ENCODE data around the gene DDAH1.

DDAH1 gene

DNA sequence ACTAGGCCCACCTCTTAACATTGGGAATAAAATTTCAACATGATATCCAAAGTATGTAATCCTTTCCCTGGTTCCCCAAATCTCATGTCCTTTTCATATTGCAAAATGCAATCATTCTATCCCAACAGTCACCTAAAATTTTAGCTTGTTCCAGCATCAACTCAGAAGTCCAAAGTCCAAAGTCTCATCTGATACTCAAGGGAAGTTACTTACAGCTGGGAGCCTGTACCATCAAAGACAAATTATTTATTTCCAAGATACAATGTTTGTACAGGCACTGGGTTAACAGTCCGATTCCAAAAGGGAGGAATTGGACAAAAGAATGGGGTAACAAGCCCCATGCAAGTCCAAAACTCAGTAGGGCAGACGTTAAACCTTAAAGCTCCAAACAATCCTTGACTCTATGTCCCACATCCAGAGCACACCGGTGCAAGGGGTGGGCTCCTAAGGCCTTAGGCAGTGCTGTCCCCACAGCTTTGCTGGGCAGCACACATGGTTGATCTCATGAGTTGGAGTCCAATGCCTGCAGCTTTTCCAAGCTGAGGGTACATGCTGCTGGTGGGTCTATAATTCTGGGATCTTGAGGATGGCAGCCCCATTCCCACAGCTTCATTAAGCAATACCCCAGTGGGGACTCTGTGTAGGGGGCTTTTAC lies 78.8 kb downstream of the DDAH1 start:
- DNase-seq: no peak

DNA sequence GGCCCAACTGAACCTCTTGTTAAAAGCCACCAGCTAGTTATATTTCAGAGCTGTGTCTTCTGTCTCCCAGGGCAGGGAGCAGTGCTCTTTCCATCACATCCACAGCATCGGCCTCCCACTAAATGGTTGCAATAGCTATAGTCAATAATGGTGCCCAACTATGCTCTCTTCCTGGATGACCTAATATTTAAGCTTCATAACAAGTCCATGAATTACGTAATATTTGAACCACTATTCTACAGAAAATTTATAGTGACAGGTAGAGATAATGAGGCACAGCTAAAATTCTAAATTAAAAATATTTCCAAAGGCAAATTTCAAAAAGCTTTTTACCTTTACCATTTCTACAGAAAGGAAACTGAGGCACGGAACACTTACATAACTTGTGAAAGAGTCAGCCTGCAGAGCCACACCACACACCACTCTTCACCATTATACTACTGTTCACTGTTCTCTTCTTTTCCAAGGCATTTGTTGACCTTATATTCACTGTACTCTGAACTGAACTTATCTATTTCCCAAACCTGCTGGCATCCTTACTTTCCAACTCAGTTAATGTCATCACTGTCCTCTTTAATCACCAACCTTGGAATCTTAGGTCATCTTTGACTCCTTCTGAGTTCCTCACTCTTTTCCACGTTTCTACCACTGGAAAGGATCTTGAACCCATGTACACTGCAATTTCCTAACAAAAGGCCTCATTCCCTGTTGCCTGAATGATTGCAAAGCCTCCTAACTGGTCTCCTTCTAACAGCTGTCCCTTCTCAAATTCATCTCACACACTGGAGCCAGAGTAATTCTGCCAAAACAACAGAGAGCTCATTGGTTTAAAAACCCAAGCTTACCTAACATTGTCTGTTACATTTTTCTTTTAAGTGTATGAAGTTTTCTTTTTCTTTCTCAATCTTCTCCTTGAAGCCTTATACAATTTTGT lies 85.5 kb downstream of the DDAH1 start:
- DNase-seq: no peak

DNA sequence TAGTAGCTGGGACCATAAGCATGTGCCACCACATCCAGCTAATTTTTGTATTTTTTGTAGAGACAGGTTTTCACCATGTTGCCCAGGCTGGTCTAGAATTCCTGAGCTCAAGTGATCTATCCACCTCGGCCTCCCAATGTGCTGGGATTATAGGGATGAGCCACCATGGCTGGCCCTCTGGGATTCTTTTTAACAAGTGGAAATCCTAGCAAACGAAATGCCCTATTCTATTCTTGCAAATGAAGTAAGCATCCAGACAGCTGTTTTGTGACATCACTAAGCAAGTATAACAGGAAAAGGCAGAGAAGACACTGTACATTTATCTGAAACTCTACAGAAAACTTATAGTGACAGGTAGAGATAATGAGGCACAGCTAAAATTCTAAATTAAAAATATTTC lies 86.4 kb downstream of the DDAH1 start:
- no peak for DNase-seq

DNA sequence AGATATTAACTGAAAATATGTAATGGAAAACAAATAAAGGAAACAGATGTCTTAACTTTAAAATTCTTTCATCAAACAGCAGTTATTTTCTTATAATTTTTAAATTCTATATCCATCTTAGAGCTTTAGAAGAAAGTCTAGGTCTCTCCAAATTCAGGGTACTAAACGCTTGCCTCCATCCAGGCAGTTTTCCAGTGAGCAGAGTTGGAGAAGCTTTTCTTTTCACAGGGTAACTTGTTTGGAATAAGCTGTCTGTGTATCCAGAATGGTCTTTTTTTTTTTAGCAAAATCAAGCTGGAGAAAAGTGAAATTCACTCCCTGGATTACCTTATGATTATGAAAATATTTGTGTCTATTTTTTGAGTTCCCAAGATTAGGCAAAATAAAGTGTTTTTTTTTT lies 88.6 kb downstream of the DDAH1 start:
- DNase-seq: no peak

DNA sequence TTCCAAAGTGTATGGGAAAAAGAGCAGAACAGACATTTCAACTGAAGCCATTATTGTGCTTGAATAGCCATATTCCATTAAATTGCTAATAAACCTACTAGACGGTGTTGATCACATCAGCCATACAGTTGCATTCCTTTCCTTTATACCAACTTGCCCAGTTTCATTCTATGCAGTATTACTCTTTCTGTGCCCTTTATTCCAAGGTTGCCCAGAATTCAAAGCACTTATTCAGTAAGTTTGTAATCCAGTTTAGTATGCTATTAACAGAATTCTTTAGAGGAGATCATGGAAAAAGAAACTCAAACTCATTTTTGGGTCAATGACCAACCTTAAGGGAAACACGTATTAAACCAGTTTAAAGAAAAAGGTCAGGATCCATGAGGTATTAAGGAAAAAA lies 89.5 kb downstream of the DDAH1 start:
- no peak for DNase-seq

DNA sequence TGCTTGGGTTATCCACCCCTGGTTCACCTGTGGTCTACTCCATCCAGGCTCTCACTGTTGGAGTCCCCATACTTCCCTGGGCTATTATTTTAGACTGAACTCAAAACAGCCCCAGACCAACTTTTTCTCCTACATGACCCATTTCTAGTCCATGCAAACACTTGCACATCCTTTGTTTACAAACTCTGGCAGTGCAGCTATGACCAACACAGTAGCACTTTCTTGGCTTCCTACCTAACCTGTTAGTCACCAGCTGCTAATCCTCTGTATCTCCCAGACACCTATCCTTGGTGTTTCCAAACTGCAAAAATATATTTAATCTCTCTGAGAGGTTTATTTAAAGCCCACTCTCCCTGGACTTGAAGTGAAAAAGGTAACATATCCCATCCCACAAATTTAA lies 90.8 kb downstream of the DDAH1 start:
- no peak for DNase-seq

DNA sequence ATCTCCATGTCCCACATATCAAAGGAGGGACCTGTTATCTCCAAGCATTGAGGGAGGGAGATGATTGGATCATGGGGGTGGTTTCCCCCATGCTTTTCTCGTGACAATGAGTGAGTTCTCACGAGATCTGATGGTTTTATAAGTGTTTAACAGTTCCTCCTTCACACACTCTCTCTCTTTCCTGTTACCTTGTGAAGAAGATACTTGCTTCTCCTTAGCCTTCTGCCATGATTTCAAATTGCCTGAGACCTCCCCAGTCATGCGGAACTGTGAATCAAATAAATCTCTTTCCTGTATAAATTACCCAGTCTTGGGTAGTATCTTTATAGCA lies 91.6 kb downstream of the DDAH1 start:
- no peak for DNase-seq

DNA sequence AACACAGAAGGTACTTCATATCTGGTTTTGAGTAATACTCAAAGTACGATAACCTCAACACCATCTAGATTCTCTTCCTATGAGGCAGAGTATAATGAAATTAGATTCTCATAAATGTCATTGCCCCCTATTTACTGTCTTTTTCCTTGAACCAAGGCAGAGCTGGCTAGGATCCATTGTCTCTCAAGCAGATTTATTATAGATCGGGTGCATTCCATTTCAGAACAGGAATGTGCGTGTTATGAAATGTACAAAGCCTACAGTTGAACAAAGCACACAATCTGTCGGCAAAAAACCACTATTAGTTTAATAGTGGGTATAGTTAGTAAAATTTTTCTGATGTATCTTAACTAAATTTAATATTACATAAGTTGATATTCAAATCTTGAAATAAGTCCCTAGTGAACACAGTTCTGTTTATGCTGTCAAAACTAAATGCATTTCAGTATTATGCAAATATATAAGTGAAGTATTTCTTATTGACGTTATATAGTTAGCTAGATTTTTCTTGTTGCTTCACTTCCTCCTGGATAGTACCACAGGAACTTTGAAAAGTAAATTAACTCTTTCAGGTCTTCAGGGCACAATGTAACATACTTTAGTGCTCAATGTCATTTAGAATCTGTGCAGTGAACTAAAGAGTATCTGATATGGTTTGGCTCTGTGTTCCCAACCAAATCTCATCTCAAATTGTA lies 92.1 kb downstream of the DDAH1 start:
- no peak for DNase-seq

DNA sequence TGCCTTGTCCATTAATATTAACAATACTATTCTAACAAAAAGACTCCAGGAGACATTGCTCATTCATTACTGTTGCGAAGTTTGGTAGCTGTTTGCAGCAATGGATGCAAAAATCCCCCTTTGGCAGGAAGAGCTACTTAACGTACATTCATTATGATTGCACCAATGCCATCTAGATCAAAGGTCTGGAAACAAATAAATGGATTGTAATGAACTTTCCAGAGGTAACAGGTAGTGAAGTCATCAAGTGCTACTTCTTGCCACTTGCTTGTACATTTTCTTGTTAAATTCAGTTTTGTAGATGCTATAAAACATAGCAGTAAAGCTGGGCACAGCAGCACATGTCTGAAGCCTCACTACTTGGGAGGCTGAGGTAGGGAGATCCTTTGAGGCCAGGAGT lies 93.9 kb downstream of the DDAH1 start:
- DNase-seq: no peak

DNA sequence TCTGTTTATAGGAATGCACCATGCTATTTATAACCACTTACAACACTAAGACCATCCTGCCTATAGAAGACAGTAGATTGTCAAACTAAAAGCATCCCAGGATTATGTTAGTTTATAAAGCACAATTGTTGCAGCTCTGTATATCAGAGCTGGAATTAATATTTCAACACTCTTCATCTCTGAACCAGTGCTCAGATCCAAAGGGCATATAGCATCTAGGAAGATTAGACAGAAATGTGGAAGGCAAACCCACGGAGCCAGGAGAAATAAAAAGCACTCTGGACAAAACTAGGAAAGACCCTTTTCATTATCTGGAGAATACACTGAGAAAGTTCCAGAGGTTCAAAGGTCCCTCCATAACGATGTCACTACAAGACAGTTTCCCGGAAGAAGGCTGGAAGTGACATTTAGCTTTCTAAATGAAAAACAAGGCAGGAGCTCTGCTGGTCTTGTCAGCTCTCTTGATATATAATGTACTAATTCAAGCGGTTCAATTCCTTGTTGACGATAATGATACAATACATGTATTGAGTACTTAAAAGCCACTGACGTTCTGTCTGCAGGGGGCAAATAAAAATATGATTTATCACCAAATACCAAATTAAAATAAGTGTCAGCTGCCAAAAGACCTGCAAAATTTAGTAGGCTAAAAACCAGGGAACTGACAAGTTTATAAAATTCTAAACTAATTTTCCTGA lies 96.7 kb downstream of the DDAH1 start:
- DNase-seq: no peak

DNA sequence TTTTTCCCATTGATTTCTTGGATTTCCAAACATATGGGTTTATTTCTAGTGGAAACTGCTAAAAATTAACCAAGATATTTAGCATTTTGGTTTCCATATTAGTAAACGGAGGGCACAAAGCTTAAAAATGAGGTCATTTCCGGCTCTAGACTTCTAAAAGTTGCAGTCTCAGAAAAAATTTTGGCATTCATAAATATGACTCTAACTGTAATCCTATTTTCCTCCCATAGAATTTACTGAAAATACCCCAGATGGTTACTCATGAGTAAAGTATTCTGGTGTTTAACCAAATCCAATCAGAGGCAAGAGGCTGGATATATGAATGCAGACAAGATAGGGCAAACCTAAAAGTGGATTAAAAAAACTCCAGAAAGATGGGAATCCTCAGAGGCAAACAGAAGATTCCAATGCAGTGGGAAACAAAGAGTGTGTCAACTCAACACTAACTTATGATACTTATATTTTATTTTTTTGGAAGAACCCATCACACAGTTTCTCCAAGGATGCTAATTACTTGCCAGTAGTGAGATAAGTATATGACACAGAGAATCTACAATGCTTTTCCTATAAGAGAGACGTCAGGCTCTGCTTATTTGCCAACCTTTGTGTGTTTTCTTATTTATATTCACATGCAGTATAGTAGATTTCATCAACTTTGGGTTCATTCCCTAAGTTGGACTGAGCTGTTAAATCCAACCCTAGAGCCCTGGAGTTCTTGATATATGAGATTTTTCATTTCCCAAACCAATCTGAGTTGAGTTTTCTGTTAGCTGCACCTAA lies 98.4 kb downstream of the DDAH1 start:
- DNase-seq: no peak

DNA sequence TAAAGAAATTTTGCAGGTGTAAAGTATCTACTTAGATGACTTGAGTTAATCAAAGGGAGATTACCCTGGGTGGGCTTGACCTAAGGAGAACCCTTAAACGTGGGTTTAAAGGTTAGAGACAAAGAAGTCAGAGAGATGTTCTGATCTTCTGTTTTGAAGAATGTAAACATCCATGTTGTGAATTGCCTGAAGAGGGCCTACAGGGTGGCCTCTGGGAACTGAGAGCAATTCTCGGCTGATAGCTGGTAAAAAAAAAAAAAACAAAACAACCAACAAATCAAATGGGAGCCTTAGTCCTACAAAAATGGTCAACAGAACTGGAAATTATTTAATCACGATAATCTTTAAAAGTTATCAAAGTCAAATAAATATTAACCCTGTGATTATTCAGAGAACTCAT lies 99.1 kb downstream of the DDAH1 start:
- no peak for DNase-seq

DNA sequence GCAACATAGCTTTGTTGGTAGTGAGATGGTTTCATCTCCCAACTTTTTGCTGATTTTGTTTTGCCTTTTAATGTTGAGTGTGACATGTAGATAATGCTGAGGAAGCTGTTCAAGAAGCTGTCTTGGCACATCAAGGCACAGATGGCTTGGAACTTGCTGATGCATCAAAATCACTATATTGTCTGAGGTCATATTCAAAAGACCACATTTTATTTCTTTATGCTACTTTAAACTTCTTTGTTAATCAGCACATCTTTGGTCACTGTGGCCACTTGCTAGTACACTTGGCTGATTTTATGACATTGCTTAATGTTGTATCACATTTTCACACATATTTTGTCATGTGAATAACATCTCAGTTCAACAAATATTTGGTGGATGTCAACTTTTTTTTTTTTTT lies 101.4 kb downstream of the DDAH1 start:
- no peak for DNase-seq

DNA sequence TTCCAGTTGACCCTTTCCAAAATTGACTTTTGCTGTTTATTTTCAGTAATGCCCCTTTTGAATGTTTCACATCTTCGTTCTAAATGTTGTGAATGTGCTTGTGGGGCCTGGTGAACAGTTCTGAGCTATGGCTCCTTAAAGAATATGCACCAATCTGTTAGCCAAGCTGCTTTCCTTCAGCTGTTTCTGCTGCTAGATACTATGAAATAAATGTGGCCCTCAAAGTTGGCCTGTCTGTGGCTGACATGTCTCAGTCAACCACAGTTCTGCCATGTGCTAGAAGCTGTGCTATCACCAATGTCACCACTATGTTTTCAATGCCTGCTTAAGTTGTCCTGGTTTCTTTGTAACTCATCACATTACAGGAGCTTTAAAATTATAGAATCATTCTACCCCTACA lies 101.9 kb downstream of the DDAH1 start:
- no peak for DNase-seq

DNA sequence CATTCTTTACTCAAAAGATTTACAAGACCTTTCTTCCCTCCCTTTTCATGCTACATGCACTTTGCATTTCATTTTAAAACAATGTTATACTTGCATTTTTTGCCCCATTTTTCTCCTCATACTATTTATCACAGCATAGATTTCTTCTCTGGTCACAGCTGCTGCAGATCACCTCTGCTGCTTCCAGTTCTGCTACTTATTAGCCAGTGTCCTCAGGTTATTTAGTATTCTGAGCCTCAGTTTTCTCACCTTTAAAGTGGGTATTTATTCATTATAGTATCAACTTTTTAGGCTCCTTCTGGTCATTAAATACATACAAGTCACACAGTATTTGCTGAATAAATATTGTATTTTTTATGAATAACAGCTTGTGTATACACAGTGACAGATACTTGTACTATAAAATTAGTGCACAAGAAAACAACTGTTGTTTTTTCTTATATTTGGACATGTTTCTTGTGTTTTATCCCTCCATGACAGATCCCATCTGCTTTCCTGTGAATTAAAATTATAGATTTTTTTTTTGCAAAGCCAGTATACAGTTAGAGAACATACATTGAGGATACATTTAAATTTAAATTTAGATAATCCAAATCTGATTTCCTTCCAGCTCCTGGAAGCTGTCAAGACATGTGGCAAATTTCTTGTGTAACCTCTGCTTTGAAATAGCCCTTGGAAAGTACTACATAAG lies 103.2 kb downstream of the DDAH1 start:
- no peak for DNase-seq

DNA sequence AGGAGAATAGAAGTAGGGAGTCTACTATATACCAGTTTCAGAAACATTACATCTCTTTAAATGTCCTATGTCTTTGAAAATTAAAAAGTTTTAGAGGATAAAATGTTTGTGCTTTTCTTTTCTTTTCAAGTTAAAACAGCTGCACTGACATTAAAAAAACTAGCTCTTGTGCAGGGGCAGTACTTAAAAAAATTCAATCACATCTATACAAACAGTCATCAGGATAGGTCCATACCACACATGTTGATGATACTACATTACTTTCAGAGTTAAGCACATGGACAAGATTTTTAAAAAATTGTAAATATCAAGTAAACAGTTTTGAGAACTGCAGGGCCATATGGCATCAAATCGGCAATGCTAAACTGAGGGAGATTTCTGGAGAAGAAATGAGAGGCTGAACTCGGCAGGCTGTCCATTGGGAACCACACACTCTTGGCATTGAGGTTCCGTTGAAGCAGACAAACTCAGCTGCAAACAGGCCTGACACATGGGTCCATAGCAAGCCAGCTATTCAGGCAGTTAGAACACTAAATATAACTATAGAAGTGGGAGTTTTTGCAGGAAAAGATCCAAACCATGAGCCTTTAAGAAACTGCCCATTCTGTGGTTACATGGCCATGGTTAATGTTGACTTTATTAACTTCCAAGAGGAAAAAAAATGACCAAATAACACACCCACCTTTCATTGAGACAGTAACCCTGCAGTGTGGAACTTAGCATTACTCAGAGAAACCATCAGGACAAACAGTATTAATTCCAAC lies 104.0 kb downstream of the DDAH1 start:
- no peak for DNase-seq

DNA sequence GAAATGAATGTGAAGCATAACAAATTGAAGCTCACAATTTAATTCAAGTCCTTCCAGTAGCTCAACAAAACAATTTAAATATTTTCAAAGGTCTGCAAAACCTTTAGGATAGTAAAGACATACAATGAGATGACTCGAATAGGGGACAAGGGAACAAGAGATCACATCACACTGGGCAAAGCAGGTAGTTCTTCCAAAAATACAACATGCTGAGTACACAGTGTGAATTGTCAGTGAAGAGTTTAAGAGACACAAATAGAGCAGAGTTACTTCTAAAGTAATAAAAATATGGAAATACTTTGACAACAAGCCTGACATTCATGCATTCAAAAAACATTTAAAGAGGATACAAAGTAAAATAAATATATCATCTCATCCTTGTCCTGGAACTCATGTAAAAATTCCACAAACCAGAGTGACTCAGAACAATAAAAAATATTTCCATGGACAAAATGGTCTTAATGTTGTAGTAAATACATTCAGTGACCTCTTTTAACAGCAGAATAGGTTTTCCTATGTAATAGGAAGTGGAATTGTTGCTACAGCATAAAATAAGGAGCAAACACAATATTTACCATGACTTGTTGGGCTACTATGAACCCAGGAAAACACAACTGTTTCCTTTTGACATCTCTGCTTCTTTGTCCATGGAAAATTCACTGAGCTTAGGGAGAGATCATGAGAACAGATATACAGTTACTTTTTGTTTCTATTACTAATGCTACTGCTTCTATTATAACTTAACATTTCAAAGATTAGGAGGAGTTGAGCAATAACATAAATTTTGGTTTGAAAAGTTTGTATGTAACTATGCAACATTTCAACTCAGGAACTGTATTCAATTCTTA lies 104.9 kb downstream of the DDAH1 start:
- no peak for DNase-seq

DNA sequence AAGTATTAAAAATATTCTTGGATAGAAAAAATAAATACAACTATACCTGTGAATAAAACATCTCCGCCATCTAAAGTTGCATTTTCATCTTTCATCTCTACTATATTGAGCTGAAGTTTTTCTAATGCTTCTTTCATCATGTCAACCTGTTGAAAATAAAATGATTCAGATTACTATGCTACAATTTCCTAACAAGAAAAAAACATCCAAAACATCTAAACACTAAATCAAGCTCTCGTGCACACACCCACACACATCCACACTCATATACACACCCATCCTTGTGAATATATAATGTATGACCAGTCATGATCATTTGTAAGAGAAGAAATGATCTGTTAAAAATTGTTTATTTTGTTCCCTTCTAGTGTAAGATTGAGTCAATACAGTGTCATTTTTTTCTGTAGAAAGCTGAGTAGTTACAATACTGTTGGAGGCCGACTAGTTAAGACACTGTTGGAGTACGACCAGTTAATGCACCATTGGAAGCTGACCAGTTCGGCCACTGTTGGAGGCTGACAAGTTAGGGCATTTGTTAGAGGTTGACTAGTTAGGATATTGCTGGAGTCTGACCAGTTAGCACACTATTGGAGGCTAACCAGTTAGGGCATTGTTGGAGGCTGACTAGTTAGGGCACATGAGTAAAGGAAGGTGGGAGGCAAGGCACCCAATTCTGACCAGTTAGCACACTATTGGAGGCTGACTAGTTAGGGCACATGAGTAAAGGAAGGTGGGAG lies 106.1 kb downstream of the DDAH1 start:
- DNase-seq: no peak

DNA sequence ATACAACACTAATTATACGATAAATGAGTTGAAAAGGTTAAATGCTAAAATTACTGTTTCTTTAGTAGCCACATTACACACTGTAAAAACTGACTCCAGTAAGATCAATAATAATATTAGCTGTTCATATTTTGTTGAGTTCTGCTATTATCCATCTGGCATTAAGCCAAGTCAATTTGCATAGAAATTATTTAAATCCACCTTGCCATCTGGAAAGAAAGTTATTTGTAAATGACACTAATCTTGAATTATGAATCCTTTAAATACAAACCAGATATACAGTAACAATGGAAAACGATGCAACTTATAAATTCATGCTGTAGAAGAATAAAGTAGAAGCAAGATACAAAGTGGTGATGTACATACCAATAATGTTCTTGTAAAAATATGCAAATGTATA lies 107.1 kb downstream of the DDAH1 start:
- no peak for DNase-seq
